Measurements from ENCODE around the gene LDHAL6B. TPM values are rescaled to one million over a fixed set of nuclear protein-coding genes. Genes with fewer than 3 reads are reported as not detected.

Gene LDHAL6B
- not detected in 2 replicates for total RNA-seq (2022)
- Bru-seq, nascent RNA, result not detected
- BruChase-seq, experiment 1, labeled RNA remaining after a 2-hour chase, result not detected
- percentile 32 among the genes with signal in this experiment for BruChase-seq, experiment 2, labeled RNA remaining after a 6-hour chase
- long read RNA-seq, result 0 reads

GRCh38 chr15:59206623-59207183 is at the start of gene LDHAL6B:
LDHAL6B (plus strand) TSS chr15:59206843; CDS start chr15:59206941, 98 bp downstream.
- no peak within 1 kb of the TSS for H3K4me3 ChIP-seq (ENCODE audit: low read depth, low read length)
- ChIA-PET POLR2A (no interaction called here), CTCF (no interaction called here)
- H3K4me3 Mint-ChIP-seq (ENCODE audit: unreplicated experiment), result no peak within 1 kb of the TSS
- no peaks in the 10 kb centered on the region for H3K4me1 ChIP-seq
- DNase-seq, result no peak
- H3K27ac Mint-ChIP-seq (ENCODE audit: unreplicated experiment), result no peak within 1 kb of the TSS
- peaks cover 4% of the 10 kb centered on the region; the same call in 1 of the 2 replicates for H3K36me3 ChIP-seq (ENCODE audit: control insufficient read depth, insufficient read depth, low read length)
- H3K36me3 Mint-ChIP-seq (ENCODE audit: insufficient read depth, unreplicated experiment), result peaks cover 85% of the 10 kb centered on the region
- no peaks in the 10 kb centered on the region for H3K9me3 Mint-ChIP-seq (ENCODE audit: unreplicated experiment)
- H3K9me3 ChIP-seq, result no peaks in the 10 kb centered on the region
- H3K27me3 Mint-ChIP-seq (ENCODE audit: insufficient read depth, unreplicated experiment), result no peaks in the 10 kb centered on the region
- intact Hi-C loops (cut with micrococcal nuclease; ENCODE audit: unreplicated experiment), result no loop called here
- no peaks in the 10 kb centered on the region for H3K27me3 ChIP-seq (replicated peaks; ENCODE audit: control insufficient read depth, insufficient read depth, low read length)
- no TSS peak for BruUV-seq (replicated peaks)
- TF ChIP-seq CTCF (IDR thresholded peaks at IDR 0.05; ENCODE audit: insufficient read depth in 1 of 2, low read depth in 1 of 2, low read length in 1 of 2, severe bottlenecking in 1 of 2, unreplicated experiment in 1 of 2), result no peak
- no peaks in the 10 kb centered on the region for H3K4me1 Mint-ChIP-seq (ENCODE audit: low read depth, unreplicated experiment)

- POLR2A ChIA-PET, result no interaction called here
- BruUV-seq (replicated peaks), result no TSS peak
- Mint-ChIP-seq H3K36me3 (ENCODE audit: insufficient read depth, unreplicated experiment) (peaks cover 70% of the 10 kb centered on the region), H3K4me1 (ENCODE audit: low read depth, unreplicated experiment) (no peaks in the 10 kb centered on the region), H3K27ac (ENCODE audit: unreplicated experiment) (no peak overlapping the region), H3K27me3 (ENCODE audit: insufficient read depth, unreplicated experiment) (no peaks in the 10 kb centered on the region), H3K4me3 (ENCODE audit: unreplicated experiment) (no peak overlapping the region), H3K9me3 (ENCODE audit: unreplicated experiment) (no peaks in the 10 kb centered on the region)
- no peak for DNase-seq
- no peak for TF ChIP-seq CTCF (IDR thresholded peaks at IDR 0.05; ENCODE audit: insufficient read depth in 1 of 2, low read depth in 1 of 2, low read length in 1 of 2, severe bottlenecking in 1 of 2, unreplicated experiment in 1 of 2)
- intact Hi-C loops (cut with micrococcal nuclease; ENCODE audit: unreplicated experiment), result no loop called here
- Histone ChIP-seq H3K9me3 (no peaks in the 10 kb centered on the region), H3K4me1 (no peaks in the 10 kb centered on the region), H3K27me3 (replicated peaks; ENCODE audit: control insufficient read depth, insufficient read depth, low read length) (no peaks in the 10 kb centered on the region), H3K4me3 (ENCODE audit: low read depth, low read length) (no peak overlapping the region), H3K36me3 (ENCODE audit: control insufficient read depth, insufficient read depth, low read length) (no peaks in the 10 kb centered on the region; the same call in 1 of the 2 replicates)
- CTCF ChIA-PET, result no interaction called here
Observed at GRCh38 chr15:59157396-59157795, 49.2 kb upstream of the LDHAL6B start.

- Histone ChIP-seq H3K4me3 (ENCODE audit: low read depth, low read length) (no peak overlapping the region), H3K9me3 (no peaks in the 10 kb centered on the region), H3K4me1 (no peaks in the 10 kb centered on the region), H3K36me3 (ENCODE audit: control insufficient read depth, insufficient read depth, low read length) (no peaks in the 10 kb centered on the region; the same call in 1 of the 2 replicates), H3K27me3 (replicated peaks; ENCODE audit: control insufficient read depth, insufficient read depth, low read length) (no peaks in the 10 kb centered on the region)
- POLR2A ChIA-PET, result no interaction called here
- intact Hi-C loops (cut with micrococcal nuclease; ENCODE audit: unreplicated experiment), result no loop called here
- Mint-ChIP-seq H3K36me3 (ENCODE audit: insufficient read depth, unreplicated experiment) (peaks cover 70% of the 10 kb centered on the region), H3K4me3 (ENCODE audit: unreplicated experiment) (no peak overlapping the region), H3K9me3 (ENCODE audit: unreplicated experiment) (no peaks in the 10 kb centered on the region), H3K27ac (ENCODE audit: unreplicated experiment) (no peak overlapping the region), H3K27me3 (ENCODE audit: insufficient read depth, unreplicated experiment) (no peaks in the 10 kb centered on the region), H3K4me1 (ENCODE audit: low read depth, unreplicated experiment) (no peaks in the 10 kb centered on the region)
- CTCF ChIA-PET, result no interaction called here
- no peak for TF ChIP-seq CTCF (IDR thresholded peaks at IDR 0.05; ENCODE audit: insufficient read depth in 1 of 2, low read depth in 1 of 2, low read length in 1 of 2, severe bottlenecking in 1 of 2, unreplicated experiment in 1 of 2)
- no peak for DNase-seq
- no TSS peak for BruUV-seq (replicated peaks)
Observed at GRCh38 chr15:59157840-59158700, 48.6 kb upstream of the LDHAL6B start.
